Measurements from ENCODE around the gene ACER3. TPM values are rescaled to one million over a fixed set of nuclear protein-coding genes. Genes with fewer than 3 reads are reported as not detected.
A peak's percentile ranks its signal among the peaks of the same experiment; 100 is the strongest.
"Not testable (repeated sequence)": the region's sequence is repeated elsewhere in the genome, so short reads cannot be mapped to it uniquely, and the experiment has no call there.

Gene ACER3
- total RNA-seq, 4 donors from 2014 or later = 6.5 to 58.9 (median 27.4) TPM

GRCh38 chr11:76859708-76860227 lies 950 bp upstream of the ACER3 start:
- H3K27me3 ChIP-seq = no peaks in the 10 kb centered on the region
- TF ChIP-seq POLR2A (IDR thresholded peaks at IDR 0.05) (no peak), CTCF (IDR thresholded peaks at IDR 0.05) (no peak)
- peak overlapping the region; percentile 86 to 89 for H3K27ac ChIP-seq
- H3K9me3 ChIP-seq = no peaks in the 10 kb centered on the region
- no peak for DNase-seq
- no peak overlapping the region for H3K4me3 ChIP-seq
- intact Hi-C loops (cut with DNase I; ENCODE audit: low total_unique reads) = no loop called here
- H3K36me3 ChIP-seq = no peaks in the 10 kb centered on the region
- H3K4me1 ChIP-seq = no peaks in the 10 kb centered on the region

GRCh38 chr11:76861490-76861953 lies 804 bp downstream of the ACER3 start:
- Histone ChIP-seq H3K4me3 (peak overlapping the region; percentile 59 to 75), H3K9me3 (no peaks in the 10 kb centered on the region), H3K4me1 (no peaks in the 10 kb centered on the region), H3K27ac (peak overlapping the region; percentile 86 to 89), H3K27me3 (no peaks in the 10 kb centered on the region), H3K36me3 (no peaks in the 10 kb centered on the region)
- intact Hi-C loops (cut with DNase I; ENCODE audit: low total_unique reads) = no loop called here
- TF ChIP-seq CTCF (IDR thresholded peaks at IDR 0.05) (no peak), POLR2A (IDR thresholded peaks at IDR 0.05) (no peak)
- DNase-seq = no peak

- H3K4me1 ChIP-seq; DNase-seq; intact Hi-C loops (cut with DNase I; ENCODE audit: low total_unique reads); H3K27me3 ChIP-seq; H3K27ac ChIP-seq; H3K9me3 ChIP-seq; H3K36me3 ChIP-seq; H3K4me3 ChIP-seq: not testable (repeated sequence)
Observed at GRCh38 chr11:76862794-76863193, 2.1 kb downstream of the ACER3 start.

GRCh38 chr11:76863196-76863777 lies 2.6 kb downstream of the ACER3 start:
- Histone ChIP-seq H3K27me3 (no peaks in the 10 kb centered on the region), H3K4me1 (no peaks in the 10 kb centered on the region), H3K9me3 (no peaks in the 10 kb centered on the region), H3K27ac (no peak overlapping the region), H3K36me3 (no peaks in the 10 kb centered on the region), H3K4me3 (no peak overlapping the region)
- TF ChIP-seq POLR2A (IDR thresholded peaks at IDR 0.05) (no peak), CTCF (IDR thresholded peaks at IDR 0.05) (no peak)
- DNase-seq = no peak
- intact Hi-C loops (cut with DNase I; ENCODE audit: low total_unique reads) = no loop called here

- TF ChIP-seq CTCF (IDR thresholded peaks at IDR 0.05) (no peak), POLR2A (IDR thresholded peaks at IDR 0.05) (no peak)
- no peak for DNase-seq
- H3K4me3 ChIP-seq = no peak overlapping the region
Observed at GRCh38 chr11:76872959-76873827, 12.5 kb downstream of the ACER3 start.

More at GRCh38 chr11:76872959-76873827, 12.5 kb downstream of the ACER3 start:
- no peaks in the 10 kb centered on the region for H3K27me3 ChIP-seq
- intact Hi-C loops (cut with DNase I; ENCODE audit: low total_unique reads) = no loop called here
- no peaks in the 10 kb centered on the region for H3K4me1 ChIP-seq
- H3K9me3 ChIP-seq = no peaks in the 10 kb centered on the region
- H3K36me3 ChIP-seq = no peaks in the 10 kb centered on the region
- H3K27ac ChIP-seq = no peak overlapping the region
